Nephron (organoid): ENCODE measurements around the gene NDUFB8.

ENCODE experiments used
- H3K27ac Mint-ChIP-seq, 3 experiments: 2 replicates each; pipeline ENCODE4 v1.8.0; 2020; ENCODE audit warnings: mixed read lengths in 3 of 3, mild to moderate bottlenecking in 2 of 3, moderate library complexity in 1 of 3
- H3K27me3 Mint-ChIP-seq: 2 replicates; pipeline ENCODE4 v1.8.0; 2021; ENCODE audit warnings: low read depth, mild to moderate bottlenecking, moderate library complexity, mixed read lengths
- H3K36me3 Mint-ChIP-seq: 2 replicates; pipeline ENCODE4 v1.8.0; 2020; ENCODE audit warnings: low read depth, mixed read lengths
- H3K4me1 Mint-ChIP-seq: 2 replicates; pipeline ENCODE4 v1.8.0; 2020; ENCODE audit warnings: mixed read lengths
- H3K4me3 Mint-ChIP-seq, 3 experiments: 2 replicates each; pipeline ENCODE4 v1.8.0; 2020; ENCODE audit warnings: mild to moderate bottlenecking in 3 of 3, mixed read lengths in 3 of 3, moderate library complexity in 2 of 3
- H3K9me3 Mint-ChIP-seq: 2 replicates; pipeline ENCODE4 v1.8.0; 2020; ENCODE audit warnings: mixed read lengths
- CTCF ChIP-seq, 3 experiments: fragments of 200-600 bp; sonication (generic); IDR thresholded peaks; one replicate each; pipeline ENCODE4 v1.5.0; 2021; ENCODE audit warnings: antibody characterized with exemption in 3 of 3; ENCODE audit not compliant: unreplicated experiment in 3 of 3

NDUFB8 gene

GRCh38 chr10:100505164-100505563 lies 24.5 kb downstream of the NDUFB8 start:
- no peak overlapping the region for H3K4me3 Mint-ChIP-seq
- H3K4me1 Mint-ChIP-seq: peaks cover 14% of the 10 kb centered on the region
- H3K27ac Mint-ChIP-seq: peak overlapping the region in 1 of 3 experiments; percentile 69
- H3K9me3 Mint-ChIP-seq: no peaks in the 10 kb centered on the region
- no peaks in the 10 kb centered on the region for H3K27me3 Mint-ChIP-seq
- H3K36me3 Mint-ChIP-seq: peaks cover 26% of the 10 kb centered on the region
- no peak for TF ChIP-seq CTCF (IDR thresholded peaks at IDR 0.05; ENCODE audit: unreplicated experiment in 3 of 3)

DNA sequence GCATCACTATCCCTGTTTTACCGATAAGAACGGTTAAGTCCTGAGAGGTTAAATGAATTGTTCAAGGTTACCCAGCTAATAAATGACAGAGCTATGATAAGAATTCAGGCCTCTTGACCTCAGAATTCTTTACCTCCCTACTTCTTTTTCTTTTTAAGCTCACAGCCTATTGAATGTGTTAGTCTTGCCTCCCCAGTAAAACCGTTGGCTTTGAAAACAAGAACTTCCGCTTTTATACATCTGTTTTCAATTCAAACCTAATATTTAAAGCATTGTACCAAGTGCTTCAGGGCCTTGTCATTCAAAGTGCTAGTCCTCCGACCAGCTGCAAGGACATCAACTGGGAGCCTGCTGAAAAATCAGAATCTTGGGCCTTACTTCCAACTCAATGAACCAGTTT lies 25.6 kb downstream of the NDUFB8 start:
- Mint-ChIP-seq H3K27me3 (no peaks in the 10 kb centered on the region), H3K9me3 (no peaks in the 10 kb centered on the region), H3K4me1 (peaks cover 14% of the 10 kb centered on the region), H3K27ac (peak overlapping the region; percentile 34 to 69 (median 46)), H3K36me3 (peaks cover 34% of the 10 kb centered on the region), H3K4me3 (no peak overlapping the region)
- TF ChIP-seq CTCF (IDR thresholded peaks at IDR 0.05; ENCODE audit: unreplicated experiment in 3 of 3): no peak

GRCh38 chr10:100502926-100503494 lies 26.7 kb downstream of the NDUFB8 start:
- Mint-ChIP-seq H3K4me3 (no peak overlapping the region), H3K9me3 (no peaks in the 10 kb centered on the region), H3K4me1 (peaks cover 14% of the 10 kb centered on the region), H3K36me3 (peaks cover 36% of the 10 kb centered on the region), H3K27me3 (no peaks in the 10 kb centered on the region), H3K27ac (peak overlapping the region in 2 of 3 experiments; percentile 53 to 65)
- no peak for TF ChIP-seq CTCF (IDR thresholded peaks at IDR 0.05; ENCODE audit: unreplicated experiment in 3 of 3)

- Mint-ChIP-seq H3K4me1 (peaks cover 14% of the 10 kb centered on the region), H3K9me3 (no peaks in the 10 kb centered on the region), H3K27me3 (no peaks in the 10 kb centered on the region), H3K36me3 (peaks cover 41% of the 10 kb centered on the region), H3K27ac (no peak overlapping the region), H3K4me3 (no peak overlapping the region)
- TF ChIP-seq CTCF (IDR thresholded peaks at IDR 0.05; ENCODE audit: unreplicated experiment in 3 of 3): no peak
Measured at GRCh38 chr10:100501423-100501822, 28.2 kb downstream of the NDUFB8 start.

- Mint-ChIP-seq H3K27me3 (no peaks in the 10 kb centered on the region), H3K27ac (no peak overlapping the region), H3K9me3 (no peaks in the 10 kb centered on the region), H3K36me3 (peaks cover 57% of the 10 kb centered on the region), H3K4me3 (no peak overlapping the region), H3K4me1 (peaks cover 3% of the 10 kb centered on the region)
- TF ChIP-seq CTCF (IDR thresholded peaks at IDR 0.05; ENCODE audit: unreplicated experiment in 3 of 3): no peak
Measured at GRCh38 chr10:100498059-100498458, 31.6 kb downstream of the NDUFB8 start.

GRCh38 chr10:100496567-100496966 lies 33.1 kb downstream of the NDUFB8 start:
- no peaks in the 10 kb centered on the region for H3K4me1 Mint-ChIP-seq
- H3K27ac Mint-ChIP-seq: no peak overlapping the region
- H3K36me3 Mint-ChIP-seq: peaks cover 47% of the 10 kb centered on the region
- no peaks in the 10 kb centered on the region for H3K27me3 Mint-ChIP-seq
- H3K4me3 Mint-ChIP-seq: no peak overlapping the region
- H3K9me3 Mint-ChIP-seq: no peaks in the 10 kb centered on the region
- TF ChIP-seq CTCF (IDR thresholded peaks at IDR 0.05; ENCODE audit: unreplicated experiment in 3 of 3): no peak
